Esophagus muscularis mucosa (tissue), 3 donors: ENCODE measurements around the gene ATP9A.

Source experiments
- POLR2A ChIP-seq: fragments of 450-650 bp; IDR thresholded peaks from one replicate; pipeline ENCODE4 v1.6.1; 2017; ENCODE audit warnings: antibody characterized with exemption, moderate library complexity, mild to moderate bottlenecking, low read depth
- POLR2AphosphoS5 ChIP-seq, 2 donors: sonication (generic); formaldehyde crosslinking; IDR thresholded peaks; one replicate each; pipeline ENCODE4 v1.6.1; 2017; ENCODE audit warnings: antibody characterized with exemption in 2 of 2
- TF ChIP-seq, protein P1 (sequence below), 3 experiments: fragments of 200-600 bp in 2 of 3; fragments of 450-650 bp in 1 of 3; sonication (generic) in 2 of 3; IDR thresholded peaks; one replicate each; pipeline ENCODE4 v1.5.1; 2017 to 2019; ENCODE audit warnings: antibody characterized with exemption in 3 of 3, mild to moderate bottlenecking in 2 of 3, moderate library complexity in 1 of 3

DNA sequence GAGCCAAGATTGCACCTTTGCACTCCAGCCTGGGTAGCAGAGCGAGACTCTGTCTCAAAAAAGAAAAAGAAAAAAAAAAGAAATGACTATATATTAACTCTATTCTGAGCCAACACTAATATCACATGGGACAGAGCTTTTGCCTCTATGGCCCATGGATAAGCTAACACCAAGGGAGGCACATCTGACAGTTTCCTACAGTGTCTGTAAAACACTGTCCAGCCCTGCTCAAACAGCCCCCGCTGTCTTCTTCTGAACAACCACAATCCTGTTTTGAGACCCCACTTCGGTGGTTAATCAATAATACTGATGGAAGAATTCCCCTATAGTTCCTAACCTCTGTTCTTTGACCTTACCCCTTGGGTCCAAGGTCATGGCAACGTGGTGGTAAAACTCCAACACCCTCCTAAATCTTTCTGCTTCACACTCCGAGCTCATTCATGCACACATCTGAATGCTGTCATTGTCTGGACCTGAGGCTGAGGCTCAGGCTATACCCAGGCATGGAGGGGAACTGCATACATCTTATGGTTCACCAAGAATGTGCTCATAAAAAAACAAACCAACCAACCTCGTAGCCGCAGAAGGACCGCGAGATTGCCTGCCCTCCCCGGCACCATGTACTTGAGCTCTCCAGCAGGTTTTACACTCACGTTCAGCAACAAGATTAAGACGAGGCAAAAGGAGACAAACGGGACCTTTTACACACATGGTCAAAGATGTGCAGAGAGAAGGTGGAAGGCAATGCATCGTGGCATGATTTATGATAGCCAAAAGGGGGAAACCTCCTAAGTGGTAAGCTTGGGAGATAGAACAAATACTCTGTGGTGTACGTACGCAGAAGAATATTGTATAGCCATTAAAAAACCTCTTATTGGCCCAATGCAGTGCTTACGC is 120.3 kb downstream of the ATP9A start:
- TF ChIP-seq, protein P1, sequence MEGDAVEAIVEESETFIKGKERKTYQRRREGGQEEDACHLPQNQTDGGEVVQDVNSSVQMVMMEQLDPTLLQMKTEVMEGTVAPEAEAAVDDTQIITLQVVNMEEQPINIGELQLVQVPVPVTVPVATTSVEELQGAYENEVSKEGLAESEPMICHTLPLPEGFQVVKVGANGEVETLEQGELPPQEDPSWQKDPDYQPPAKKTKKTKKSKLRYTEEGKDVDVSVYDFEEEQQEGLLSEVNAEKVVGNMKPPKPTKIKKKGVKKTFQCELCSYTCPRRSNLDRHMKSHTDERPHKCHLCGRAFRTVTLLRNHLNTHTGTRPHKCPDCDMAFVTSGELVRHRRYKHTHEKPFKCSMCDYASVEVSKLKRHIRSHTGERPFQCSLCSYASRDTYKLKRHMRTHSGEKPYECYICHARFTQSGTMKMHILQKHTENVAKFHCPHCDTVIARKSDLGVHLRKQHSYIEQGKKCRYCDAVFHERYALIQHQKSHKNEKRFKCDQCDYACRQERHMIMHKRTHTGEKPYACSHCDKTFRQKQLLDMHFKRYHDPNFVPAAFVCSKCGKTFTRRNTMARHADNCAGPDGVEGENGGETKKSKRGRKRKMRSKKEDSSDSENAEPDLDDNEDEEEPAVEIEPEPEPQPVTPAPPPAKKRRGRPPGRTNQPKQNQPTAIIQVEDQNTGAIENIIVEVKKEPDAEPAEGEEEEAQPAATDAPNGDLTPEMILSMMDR (IDR thresholded peaks at IDR 0.05) = no peak
- TF ChIP-seq POLR2AphosphoS5 (IDR thresholded peaks at IDR 0.05) (no peak), POLR2A (no peak)
